ENCODE results near the gene ORC1.

The ORC1 gene

DNA sequence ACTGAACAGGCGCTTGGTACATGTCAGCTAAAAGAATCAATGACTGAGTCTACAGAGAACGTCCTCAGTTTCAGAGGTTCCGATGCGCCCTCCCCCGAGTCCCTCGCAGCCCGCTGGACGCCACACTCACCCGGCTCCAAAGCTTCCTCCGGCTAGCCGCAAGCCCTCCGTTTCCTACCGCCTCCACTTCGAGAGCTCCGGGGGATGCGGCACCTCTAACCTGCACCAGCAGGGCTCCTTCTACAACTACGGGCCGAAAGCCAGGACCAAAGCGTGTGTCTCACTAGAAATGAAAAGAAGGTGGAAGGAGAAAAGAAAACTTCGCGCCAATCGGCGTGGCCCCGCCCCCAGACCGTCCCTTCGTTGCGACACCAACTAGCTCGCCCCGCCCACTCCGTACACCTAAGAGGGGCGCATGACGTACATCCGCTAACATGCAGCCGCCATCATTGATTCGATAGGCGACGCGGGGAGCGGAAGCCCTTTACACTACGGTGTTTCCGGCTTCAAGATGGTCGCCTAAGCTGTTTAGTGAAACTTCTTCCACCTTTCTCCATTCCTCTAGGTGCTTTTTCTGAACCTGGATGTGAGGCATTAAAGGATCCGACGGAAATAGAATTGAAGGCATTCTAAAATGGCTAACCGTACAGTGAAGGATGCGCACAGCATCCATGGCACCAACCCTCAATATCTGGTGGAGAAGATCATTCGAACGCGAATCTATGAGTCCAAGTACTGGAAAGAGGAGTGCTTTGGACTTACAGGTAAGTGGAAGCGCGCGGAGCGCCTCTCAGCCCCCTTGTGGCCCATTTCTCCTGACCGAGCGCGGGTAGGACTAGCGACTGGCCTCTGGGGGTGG lies at the start of gene ORC1, which contains the start of gene PRPF38A:
Gene ORC1, minus strand, starts transcription at position 308 of the 859 bp plus-strand sequence. CDS start 2,200 bp downstream, outside the sequence.
Gene PRPF38A, plus strand, starts transcription at position 487 of the 859 bp plus-strand sequence. Its CDS starts 148 bp downstream, at position 635.
- peak; percentile 94 for DNase-seq (ENCODE audit: low read depth)

DNA sequence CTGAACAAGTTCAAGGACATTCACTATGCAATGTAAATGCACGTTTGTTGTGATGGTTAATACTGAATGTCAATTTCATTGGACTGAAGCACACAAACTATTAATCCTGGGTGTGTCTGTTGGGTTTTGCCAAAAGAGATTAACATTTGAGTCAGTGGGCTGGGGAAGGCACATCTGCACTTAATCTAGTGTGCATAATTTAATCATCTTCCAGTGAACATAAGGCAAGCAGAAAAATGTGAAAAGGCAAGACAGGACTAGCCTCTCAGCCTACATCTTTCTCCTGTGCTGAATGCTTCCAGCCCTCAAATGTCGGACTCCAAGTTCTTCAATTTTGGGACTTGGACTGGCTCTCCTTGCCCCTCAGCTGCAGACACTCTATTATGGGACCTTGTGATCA lies 40.2 kb upstream of the ORC1 start:
- no peak for DNase-seq (ENCODE audit: low read depth)

- no peak for DNase-seq (ENCODE audit: low read depth)
These were observed 35.8 kb upstream of the ORC1 start for GRCh38 chr1:52439976-52440375.

GRCh38 chr1:52436817-52437216 lies 32.6 kb upstream of the ORC1 start:
- no peak for DNase-seq (ENCODE audit: low read depth)

GRCh38 chr1:52435650-52436049 lies 31.4 kb upstream of the ORC1 start:
- DNase-seq (ENCODE audit: low read depth), result no peak

DNA sequence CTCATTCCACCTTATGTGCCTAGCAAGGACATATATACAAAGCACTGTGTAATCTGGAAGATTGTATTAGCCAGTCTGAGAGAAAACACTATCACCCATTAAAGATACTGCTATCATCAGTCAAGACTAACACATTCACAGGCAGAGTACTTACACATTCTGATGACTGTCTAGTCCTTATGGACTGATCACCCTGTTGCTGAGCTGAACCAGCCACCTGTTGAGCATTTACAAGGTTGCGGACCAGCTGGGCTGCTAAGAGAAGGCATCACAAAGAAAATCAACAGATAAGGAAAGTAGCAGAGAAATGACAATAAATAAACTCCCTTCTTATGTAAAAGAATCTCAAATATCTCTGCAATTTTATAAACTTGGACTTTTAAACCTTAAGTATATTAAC lies 31.0 kb upstream of the ORC1 start:
- DNase-seq (ENCODE audit: low read depth), result no peak

GRCh38 chr1:52432807-52433206 lies 28.6 kb upstream of the ORC1 start:
- DNase-seq (ENCODE audit: low read depth), result no peak

DNA sequence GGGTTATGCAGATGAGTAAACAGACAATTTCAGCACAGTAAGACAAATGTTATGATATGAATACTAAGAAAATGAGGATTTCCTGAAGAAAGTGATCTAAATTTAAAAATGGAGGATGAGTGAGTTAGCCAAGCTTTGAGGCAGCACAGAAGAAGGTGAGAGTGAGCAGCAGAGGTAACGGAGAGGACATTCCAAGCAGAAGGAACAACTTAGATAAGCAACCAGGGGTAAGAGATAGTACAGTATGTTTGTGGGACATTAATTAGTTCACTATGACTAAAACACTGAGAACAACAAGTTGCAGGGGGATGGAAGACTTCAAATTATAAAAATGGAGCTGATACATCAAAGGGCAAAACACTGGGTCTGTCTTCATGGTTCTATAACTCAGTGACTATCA lies 22.9 kb upstream of the ORC1 start:
- DNase-seq (ENCODE audit: low read depth), result no peak

DNA sequence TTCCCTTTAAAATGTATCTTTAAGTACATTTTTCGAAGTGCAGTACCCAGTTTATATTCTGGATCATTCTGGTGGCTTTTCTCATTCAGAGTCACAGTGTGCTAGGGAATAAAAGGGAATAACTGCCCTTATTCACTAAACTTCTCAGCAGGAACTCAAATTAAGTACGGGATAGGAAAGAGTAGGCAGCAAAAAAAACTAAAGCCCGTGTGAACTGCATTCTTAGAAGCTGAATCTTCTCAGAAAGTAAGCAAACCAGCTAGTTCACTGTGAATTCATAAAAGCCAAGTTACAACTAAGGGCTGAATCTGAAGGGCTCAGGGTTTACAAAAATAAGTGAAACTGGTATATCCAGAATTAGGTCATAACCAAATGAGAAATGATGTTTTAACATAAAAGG lies 22.1 kb upstream of the ORC1 start:
- DNase-seq (ENCODE audit: low read depth), result no peak

DNA sequence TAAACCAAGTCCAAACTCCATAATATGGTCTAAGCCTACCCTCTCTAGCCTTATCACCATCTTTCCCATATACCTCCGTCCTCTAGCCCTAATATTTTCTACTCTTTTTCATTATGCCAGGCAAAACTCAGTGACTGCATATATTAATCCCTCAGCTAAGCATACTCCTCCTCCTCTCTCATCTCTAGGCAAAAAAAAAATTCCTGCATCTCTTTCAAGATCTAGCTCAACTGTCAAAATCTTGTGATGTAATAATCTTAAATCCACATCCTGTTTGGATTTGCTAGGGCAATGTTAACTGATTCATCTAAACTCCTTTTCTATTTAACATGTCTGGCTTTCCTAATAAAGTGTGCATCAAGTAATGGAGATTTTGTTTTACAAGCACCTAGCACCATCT lies 20.6 kb upstream of the ORC1 start:
- DNase-seq (ENCODE audit: low read depth), result no peak

DNA sequence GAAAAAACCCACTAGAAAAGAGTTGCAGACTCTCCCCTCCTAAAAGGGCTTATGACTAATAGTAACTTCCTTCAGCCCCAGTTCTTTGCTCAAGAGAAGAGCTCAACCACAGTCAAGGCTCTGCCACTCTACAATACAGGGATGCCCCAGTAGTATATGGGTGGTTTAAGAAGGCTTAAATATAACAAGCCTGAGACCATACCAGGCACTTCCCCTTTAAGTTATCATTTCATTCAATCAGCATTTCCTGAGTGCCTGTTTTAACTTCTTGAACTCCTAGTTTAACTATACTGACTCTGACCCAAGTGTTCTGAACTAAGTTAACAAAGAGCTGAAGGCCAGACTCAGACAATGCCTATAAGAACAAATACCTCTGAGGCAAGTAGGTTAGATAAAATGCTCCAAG lies 20.0 kb upstream of the ORC1 start:
- no peak for DNase-seq (ENCODE audit: low read depth)

DNA sequence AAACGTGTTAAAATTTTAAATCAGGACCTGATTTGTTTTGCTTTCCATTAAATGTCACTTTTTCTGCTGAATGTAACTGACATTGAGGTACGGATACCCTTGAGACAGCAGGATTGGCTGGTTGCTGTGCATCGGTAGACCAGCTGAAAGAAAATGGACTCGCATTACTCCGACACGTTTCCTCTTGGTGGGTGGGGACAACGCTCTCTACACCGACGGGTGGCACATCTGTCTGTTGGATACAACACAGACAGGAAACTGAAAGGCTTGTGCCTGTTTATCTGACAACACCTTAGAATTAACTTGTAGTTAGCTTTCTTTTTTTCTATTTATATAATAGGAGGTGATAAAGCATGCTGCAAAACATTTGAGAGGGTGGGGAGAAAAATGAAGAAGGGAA lies 19.5 kb upstream of the ORC1 start:
- DNase-seq (ENCODE audit: low read depth), result no peak

- no peak for DNase-seq (ENCODE audit: low read depth)
These were observed 18.8 kb upstream of the ORC1 start for GRCh38 chr1:52423055-52423454.

DNA sequence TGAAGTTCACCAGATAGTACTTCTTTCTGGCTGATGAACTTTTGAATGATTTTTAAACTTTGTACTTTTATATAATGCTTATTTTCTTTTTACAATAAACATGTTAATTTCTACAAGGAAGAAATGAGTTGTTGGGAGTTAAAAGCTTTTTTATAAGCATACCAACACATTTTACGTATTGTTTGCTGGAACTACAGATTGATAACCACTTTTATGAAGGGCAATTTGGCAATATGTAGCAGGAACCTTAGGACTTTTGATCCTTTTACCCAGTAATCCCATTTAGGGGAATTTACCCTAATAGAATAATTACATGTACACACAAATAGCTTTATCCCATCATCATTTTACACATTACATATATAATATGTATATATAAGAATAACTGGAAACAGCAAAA lies 16.5 kb upstream of the ORC1 start:
- DNase-seq (ENCODE audit: low read depth), result no peak

DNA sequence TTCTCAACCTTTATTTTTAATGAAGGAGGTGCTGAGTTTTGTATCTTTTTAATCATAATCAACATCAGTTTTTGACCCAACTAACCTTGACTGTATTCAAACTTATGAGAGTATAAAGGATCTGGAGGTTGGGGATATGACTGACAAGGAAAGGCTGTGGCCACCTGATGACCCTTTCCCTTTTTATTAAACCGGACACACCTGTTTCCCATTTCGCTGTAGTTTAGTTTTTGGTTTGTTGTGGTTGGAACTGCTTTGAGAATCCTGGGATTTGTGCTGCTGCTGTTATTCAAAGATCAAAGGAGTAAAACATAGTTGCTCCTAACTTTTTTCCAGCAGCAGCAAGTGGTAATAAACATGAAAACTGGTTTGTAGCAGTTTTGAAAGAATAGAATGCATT lies 12.6 kb upstream of the ORC1 start:
- DNase-seq (ENCODE audit: low read depth), result no peak

DNA sequence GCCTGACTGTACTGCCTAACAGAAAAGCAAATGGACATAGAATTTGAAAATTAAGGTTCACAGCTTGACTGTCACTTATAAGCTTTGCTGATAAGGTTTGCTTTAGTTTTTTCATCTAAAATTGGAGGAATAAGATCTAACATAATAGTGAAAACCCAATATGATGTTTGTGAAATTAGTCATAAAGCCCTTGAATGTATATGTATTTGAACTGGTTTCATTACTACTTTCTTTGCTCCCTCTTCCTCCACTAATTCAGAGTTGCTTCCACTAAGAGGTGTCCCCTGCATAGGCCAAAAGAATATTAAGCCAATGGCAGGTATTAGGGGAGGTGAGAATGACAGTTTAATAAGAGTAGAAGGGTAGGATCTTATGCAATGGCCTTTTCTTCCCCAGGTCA lies 10.7 kb upstream of the ORC1 start:
- no peak for DNase-seq (ENCODE audit: low read depth)

GRCh38 chr1:52413410-52413989 lies 9.3 kb upstream of the ORC1 start:
- no peak for DNase-seq (ENCODE audit: low read depth)

- no peak for DNase-seq (ENCODE audit: low read depth)
These were observed 734 bp upstream of the ORC1 start for GRCh38 chr1:52404975-52405338.

- DNase-seq (ENCODE audit: low read depth), result peak; percentile 50
These were observed 582 bp downstream of the ORC1 start for GRCh38 chr1:52403566-52404115.

GRCh38 chr1:52402860-52403240 lies 1.4 kb downstream of the ORC1 start:
- DNase-seq (ENCODE audit: low read depth), result no peak

DNA sequence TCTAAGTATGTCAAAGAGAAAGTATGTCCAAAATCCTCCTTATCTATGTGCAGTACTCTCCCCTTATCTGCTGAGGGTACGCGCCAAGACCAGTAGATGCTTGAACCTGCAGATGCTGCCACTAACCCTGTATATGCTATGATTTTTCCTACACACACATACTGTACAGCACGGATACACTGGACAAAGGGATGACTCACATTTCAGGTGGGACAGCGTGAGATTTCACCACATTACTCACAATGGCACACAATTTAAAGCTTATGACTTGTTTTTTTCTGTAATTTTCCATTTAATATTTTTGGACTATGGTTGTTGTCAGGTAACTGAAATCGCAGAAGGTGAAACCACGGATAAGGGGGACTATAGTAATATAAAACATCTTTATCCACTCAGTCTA lies 4.1 kb downstream of the ORC1 start:
- DNase-seq (ENCODE audit: low read depth), result no peak

GRCh38 chr1:52399629-52400028 lies 4.6 kb downstream of the ORC1 start:
- DNase-seq (ENCODE audit: low read depth), result no peak

DNA sequence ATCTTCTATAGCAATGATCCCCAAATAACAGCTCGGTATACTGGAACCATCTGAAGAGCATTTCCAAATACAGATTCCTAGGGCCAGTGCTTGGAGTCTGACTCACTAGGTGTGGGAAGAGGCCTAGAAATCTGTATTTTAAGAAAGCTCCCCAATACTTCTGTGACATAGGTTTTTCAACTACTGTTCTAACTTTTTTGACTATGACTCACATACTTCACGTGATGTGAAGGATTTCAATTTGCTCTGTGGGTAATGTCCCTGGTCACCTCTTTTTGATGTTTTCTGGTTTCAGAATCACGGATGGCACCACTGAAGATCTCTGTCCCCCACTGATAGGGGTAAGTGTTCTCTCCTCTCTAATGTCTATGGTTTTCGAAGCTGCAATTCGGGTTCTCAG lies 11.0 kb downstream of the ORC1 start:
- no peak for DNase-seq (ENCODE audit: low read depth)
